K562 (cell line): Measurements from ENCODE around the gene LHFPL5. TPM values are rescaled to one million over a fixed set of nuclear protein-coding genes. Genes with fewer than 3 reads are reported as not detected.

ENCODE experiments used
- CHD2 ChIP-seq: IDR thresholded peaks from 2 replicates; pipeline ENCODE4 v1.6.1; 2011; ENCODE audit warnings: low read depth, low read length
- IFI16 ChIP-seq: fragments of 250-450 bp; sonication (Bioruptor Pico); IDR thresholded peaks from 2 replicates; pipeline ENCODE4 v2.1.2; 2022; ENCODE audit warnings: mild to moderate bottlenecking, inconsistent platforms
- IRF2 ChIP-seq: sonication (generic); formaldehyde crosslinking; IDR thresholded peaks from 2 replicates; pipeline ENCODE4 v1.8.1; 2022; ENCODE audit warnings: mild to moderate bottlenecking, missing genetic modification reagents
- KDM5B ChIP-seq: fragments of 200-600 bp; sonication (generic); IDR thresholded peaks from 2 replicates; pipeline ENCODE4 v1.6.1; 2012; ENCODE audit warnings: low read depth, mild to moderate bottlenecking, moderate library complexity, low read length, control low read depth, inconsistent platforms; ENCODE audit not compliant: insufficient replicate concordance
- L3MBTL2 ChIP-seq: fragments of 450-650 bp; IDR thresholded peaks from 2 replicates; pipeline ENCODE4 v1.6.1; 2016; ENCODE audit warnings: mild to moderate bottlenecking, moderate library complexity
- MYBL2 ChIP-seq, 2 experiments: fragments of 450-650 bp in 1 of 2; sonication (generic) in 1 of 2; formaldehyde crosslinking in 1 of 2; IDR thresholded peaks; 2 replicates each; pipeline versions ENCODE4 v1.6.1 to v1.8.1; 2017 to 2022; ENCODE audit warnings: borderline replicate concordance in 1 of 2, inconsistent platforms in 1 of 2, low read depth in 1 of 2, mild to moderate bottlenecking in 1 of 2, missing genetic modification reagents in 1 of 2, moderate library complexity in 1 of 2
- RBM22 ChIP-seq: fragments of 200-400 bp; formaldehyde crosslinking; IDR thresholded peaks from 2 replicates; pipeline ENCODE4 v1.6.1; 2018; ENCODE audit warnings: low read length, low read depth; ENCODE audit not compliant: poor library complexity, severe bottlenecking
- ZFP36 ChIP-seq: fragments of 150-350 bp; IDR thresholded peaks from 2 replicates; pipeline ENCODE4 v1.6.1; 2018; ENCODE audit warnings: low read length, low read depth; ENCODE audit not compliant: partially characterized antibody
- polyA plus RNA-seq, 8 experiments: library from polyadenylated mRNA; depleted of rRNA in 4 of 8; stranded (reverse) in 5 of 8; unstranded in 3 of 8; fragments of >200 nt; fragmentation: Nextera tagmentation in 2 of 8; fragmentation: Illumina TruSeq in 1 of 8; extraction: Ambion mirVana in 2 of 8; extraction: Trizol in 1 of 8; gene quantifications; 2 replicates each; pipeline versions ENCODE4 v1.2.1 to v1.2.3, GENCODE V29; 2011 to 2014; ENCODE audit warnings: inconsistent platforms in 1 of 8, missing spikeins in 1 of 8
- total RNA-seq, 7 experiments: library from RNA; depleted of rRNA in 6 of 7; stranded (reverse); fragments of >200 nt in 6 of 7; fragmentation: Illumina TruSeq in 2 of 7; extraction: Trizol in 2 of 7; gene quantifications; 2 replicates each; pipeline versions ENCODE4 v1.2.1 to v1.2.3, GENCODE V29; 2011 to 2021; ENCODE audit warnings: low replicate concordance in 1 of 7
- TF ChIP-seq, protein P1 (sequence below): sonication (generic); formaldehyde crosslinking; IDR thresholded peaks from 2 replicates; pipeline ENCODE4 v1.9.0; 2022; ENCODE audit warnings: mild to moderate bottlenecking, missing genetic modification reagents
- TF ChIP-seq, protein P2 (sequence below): fragments of 450-650 bp; IDR thresholded peaks from 2 replicates; pipeline ENCODE4 v1.6.1; 2016
- TF ChIP-seq, protein P3 (sequence below): fragments of 450-650 bp; IDR thresholded peaks from 2 replicates; pipeline ENCODE4 v1.6.1; 2016; ENCODE audit warnings: antibody characterized with exemption
- TF ChIP-seq, protein P4 (sequence below), 2 experiments: IDR thresholded peaks; 2 replicates each; pipeline ENCODE4 v1.6.1; 2011; ENCODE audit warnings: borderline replicate concordance in 1 of 2, control low read depth in 1 of 2, low read depth in 1 of 2, low read length in 1 of 2, mild to moderate bottlenecking in 1 of 2, mixed read lengths in 1 of 2, moderate library complexity in 1 of 2; ENCODE audit not compliant: insufficient read depth in 1 of 2, insufficient read length in 1 of 2, poor library complexity in 1 of 2, severe bottlenecking in 1 of 2; ENCODE audit errors: extremely low read depth in 1 of 2

LHFPL5 gene
- total and polyA plus RNA-seq, 9 of the 15 experiments (the other 6 are each of a cell fraction or from before 2014, with no cell fraction given): not detected

DNA sequence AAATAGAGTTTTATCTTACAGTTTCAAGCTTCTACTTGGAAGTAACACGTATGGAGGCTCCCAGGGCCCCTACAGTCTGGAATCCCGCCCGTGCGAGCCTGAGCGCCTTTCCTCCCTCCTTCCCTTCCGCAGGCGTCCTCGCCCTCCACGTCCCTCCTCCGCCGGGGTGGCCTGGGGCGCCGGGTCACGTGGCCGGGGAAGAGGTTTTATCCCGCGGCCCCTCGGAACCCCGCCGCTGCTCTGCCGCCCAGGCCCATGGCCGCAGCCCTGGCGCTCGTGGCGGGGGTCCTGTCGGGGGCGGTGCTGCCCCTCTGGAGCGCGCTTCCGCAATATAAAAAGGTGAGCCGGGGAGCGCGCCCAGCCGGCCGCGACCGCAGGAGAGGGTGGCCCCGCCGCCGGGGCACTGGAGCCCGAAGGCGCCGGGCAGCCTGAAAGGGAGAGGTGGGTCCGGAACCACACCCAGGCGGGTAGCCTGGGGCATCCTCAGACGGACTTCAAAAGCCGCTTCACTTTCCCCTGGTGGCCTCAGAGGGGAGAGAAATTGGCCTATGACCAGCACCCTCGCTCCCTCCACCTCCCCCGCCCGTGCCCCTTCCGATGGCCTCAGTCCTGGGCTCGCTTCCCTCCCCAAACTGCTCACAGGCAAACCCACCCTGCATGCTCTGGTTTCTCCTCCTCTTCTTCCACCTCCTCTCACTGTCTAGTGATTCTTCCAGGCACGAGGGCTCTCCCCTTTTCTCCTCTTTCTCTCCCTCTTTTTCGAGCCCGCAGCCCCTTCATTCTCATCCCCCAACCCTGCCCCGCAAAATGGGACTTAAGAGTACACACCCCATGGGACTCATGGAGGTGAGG is 28.6 kb upstream of the LHFPL5 start, which contains the start of gene CLPSL2 (continued):
- peak; percentile 38; the same call in 1 of the 2 replicates for TF ChIP-seq L3MBTL2
- TF ChIP-seq RBM22: no peak
- TF ChIP-seq ZFP36: no peak
- no peak for TF ChIP-seq IRF2 (CRISPR knock-in tag)
- TF ChIP-seq, protein P1, sequence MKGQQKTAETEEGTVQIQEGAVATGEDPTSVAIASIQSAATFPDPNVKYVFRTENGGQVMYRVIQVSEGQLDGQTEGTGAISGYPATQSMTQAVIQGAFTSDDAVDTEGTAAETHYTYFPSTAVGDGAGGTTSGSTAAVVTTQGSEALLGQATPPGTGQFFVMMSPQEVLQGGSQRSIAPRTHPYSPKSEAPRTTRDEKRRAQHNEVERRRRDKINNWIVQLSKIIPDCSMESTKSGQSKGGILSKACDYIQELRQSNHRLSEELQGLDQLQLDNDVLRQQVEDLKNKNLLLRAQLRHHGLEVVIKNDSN (CRISPR knock-in tag): peak; percentile 63
- TF ChIP-seq CHD2: no peak
- TF ChIP-seq MYBL2 (IDR thresholded peaks at IDR 0.05; ENCODE audit: low read depth): no peak
- TF ChIP-seq MYBL2 (CRISPR knock-in tag; IDR thresholded peaks at IDR 0.05; ENCODE audit: borderline replicate concordance): no peak
- TF ChIP-seq KDM5B: no peak
- TF ChIP-seq, protein P2, sequence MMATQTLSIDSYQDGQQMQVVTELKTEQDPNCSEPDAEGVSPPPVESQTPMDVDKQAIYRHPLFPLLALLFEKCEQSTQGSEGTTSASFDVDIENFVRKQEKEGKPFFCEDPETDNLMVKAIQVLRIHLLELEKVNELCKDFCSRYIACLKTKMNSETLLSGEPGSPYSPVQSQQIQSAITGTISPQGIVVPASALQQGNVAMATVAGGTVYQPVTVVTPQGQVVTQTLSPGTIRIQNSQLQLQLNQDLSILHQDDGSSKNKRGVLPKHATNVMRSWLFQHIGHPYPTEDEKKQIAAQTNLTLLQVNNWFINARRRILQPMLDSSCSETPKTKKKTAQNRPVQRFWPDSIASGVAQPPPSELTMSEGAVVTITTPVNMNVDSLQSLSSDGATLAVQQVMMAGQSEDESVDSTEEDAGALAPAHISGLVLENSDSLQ: no peak
- no peak for TF ChIP-seq IFI16 (CRISPR knock-in tag)
- TF ChIP-seq, protein P3, sequence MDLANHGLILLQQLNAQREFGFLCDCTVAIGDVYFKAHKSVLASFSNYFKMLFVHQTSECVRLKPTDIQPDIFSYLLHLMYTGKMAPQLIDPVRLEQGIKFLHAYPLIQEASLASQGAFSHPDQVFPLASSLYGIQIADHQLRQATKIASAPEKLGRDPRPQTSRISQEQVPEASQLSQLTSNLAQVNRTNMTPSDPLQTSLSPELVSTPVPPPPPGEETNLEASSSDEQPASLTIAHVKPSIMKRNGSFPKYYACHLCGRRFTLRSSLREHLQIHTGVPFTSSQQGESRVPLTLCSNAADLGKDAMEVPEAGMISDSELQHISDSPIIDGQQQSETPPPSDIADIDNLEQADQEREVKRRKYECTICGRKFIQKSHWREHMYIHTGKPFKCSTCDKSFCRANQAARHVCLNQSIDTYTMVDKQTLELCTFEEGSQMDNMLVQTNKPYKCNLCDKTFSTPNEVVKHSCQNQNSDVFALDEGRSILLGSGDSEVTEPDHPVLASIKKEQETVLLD: no peak
- TF ChIP-seq, protein P4, sequence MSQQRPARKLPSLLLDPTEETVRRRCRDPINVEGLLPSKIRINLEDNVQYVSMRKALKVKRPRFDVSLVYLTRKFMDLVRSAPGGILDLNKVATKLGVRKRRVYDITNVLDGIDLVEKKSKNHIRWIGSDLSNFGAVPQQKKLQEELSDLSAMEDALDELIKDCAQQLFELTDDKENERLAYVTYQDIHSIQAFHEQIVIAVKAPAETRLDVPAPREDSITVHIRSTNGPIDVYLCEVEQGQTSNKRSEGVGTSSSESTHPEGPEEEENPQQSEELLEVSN (IDR thresholded peaks at IDR 0.05; ENCODE audit: borderline replicate concordance in 1 of 2, extremely low read depth in 1 of 2, insufficient read depth in 1 of 2, insufficient read length in 1 of 2, low read depth in 1 of 2, low read length in 1 of 2, poor library complexity in 1 of 2, severe bottlenecking in 1 of 2): peak in 1 of 2 experiments; percentile 39
